OCI-LY7 (cell line): ENCODE data around the gene STK32C. TPM values are rescaled to one million over a fixed set of nuclear protein-coding genes. Genes with fewer than 3 reads are reported as not detected.

Experiments used
- BruUV-seq: library from RNA; stranded (reverse); fragments of 400-500 nt; replicated peaks from 2 replicates; lab custom pipeline; 2021; lab: Mats Ljungman, UMichigan
- CTCF ChIA-PET: fragments of 300-600 bp; sonication (Branson Sonifier 250); formaldehyde crosslinking; loops from one replicate; lab custom pipeline; 2022; ENCODE audit warnings: antibody characterized with exemption; ENCODE audit not compliant: unreplicated experiment; lab: Charles Lee
- POLR2A ChIA-PET: fragments of 300-600 bp; sonication (Branson Sonifier 250); formaldehyde crosslinking; loops from one replicate; lab custom pipeline; 2022; ENCODE audit warnings: antibody characterized with exemption; lab: Charles Lee
- DNase-seq: peaks from one replicate; pipeline ENCODE4 v3.0.0-alpha.2; 2015; ENCODE audit warnings: low spot score
- H2AFZ ChIP-seq: fragments of 200-600 bp; sonication (generic), shearing (Covaris generic); 2 replicates; pipeline ENCODE4 v1.6.1; 2014; ENCODE audit warnings: mild to moderate bottlenecking, antibody characterized with exemption, low read length, moderate library complexity
- H3K27ac ChIP-seq: fragments of 200-600 bp; sonication (generic); 2 replicates; pipeline ENCODE4 v1.5.1; 2014; ENCODE audit warnings: mixed run types, low read depth, mild to moderate bottlenecking, moderate library complexity, low read length, inconsistent platforms; ENCODE audit not compliant: poor library complexity, severe bottlenecking
- H3K36me3 ChIP-seq: fragments of 200-600 bp; sonication (generic); 2 replicates; pipeline ENCODE4 v1.6.1; 2014; ENCODE audit warnings: mild to moderate bottlenecking, antibody characterized with exemption, low read length, moderate library complexity, mixed read lengths; ENCODE audit not compliant: insufficient read depth
- H3K4me1 ChIP-seq: fragments of 200-600 bp; sonication (generic); 2 replicates; pipeline ENCODE4 v1.5.1; 2014; ENCODE audit warnings: mild to moderate bottlenecking, low read length; ENCODE audit not compliant: insufficient read depth, poor library complexity, severe bottlenecking
- H3K4me2 ChIP-seq: fragments of 200-600 bp; sonication (generic); 2 replicates; pipeline ENCODE4 v1.6.1; 2014; ENCODE audit warnings: mild to moderate bottlenecking, low read length
- H3K4me3 ChIP-seq: fragments of 200-600 bp; sonication (generic); 2 replicates; pipeline ENCODE4 v1.5.1; 2014; ENCODE audit warnings: mild to moderate bottlenecking, low read depth, low read length; ENCODE audit not compliant: poor library complexity, severe bottlenecking
- H3K79me2 ChIP-seq: fragments of 200-600 bp; sonication (generic); 2 replicates; pipeline ENCODE4 v1.6.1; 2016; ENCODE audit warnings: low read depth, mild to moderate bottlenecking, low read length, moderate library complexity, mixed read lengths; ENCODE audit not compliant: insufficient read depth
- H3K9me2 ChIP-seq: fragments of 200-600 bp; sonication (generic); 2 replicates; pipeline ENCODE4 v1.6.1; 2016; ENCODE audit warnings: mild to moderate bottlenecking, low read length, mixed read lengths; ENCODE audit not compliant: insufficient read depth
- H3K9me3 ChIP-seq: fragments of 200-600 bp; sonication (generic); 2 replicates; pipeline ENCODE4 v1.6.1; 2014; ENCODE audit warnings: mild to moderate bottlenecking, mixed run types, low read length, mixed read lengths
- H4K20me1 ChIP-seq: fragments of 200-600 bp; sonication (generic); 2 replicates; pipeline ENCODE4 v1.6.1; 2014; ENCODE audit warnings: mild to moderate bottlenecking, antibody characterized with exemption, low read length, moderate library complexity, mixed read lengths; ENCODE audit not compliant: insufficient read depth
- EZH2phosphoT487 ChIP-seq: fragments of 200-600 bp; sonication (generic); IDR thresholded peaks from 2 replicates; pipeline ENCODE4 v1.6.1; 2018; ENCODE audit warnings: low read depth, borderline replicate concordance, mild to moderate bottlenecking, mixed run types, antibody characterized with exemption, low read length, moderate library complexity, mixed read lengths
- intact Hi-C: fragments of 100-400 bp; cut with micrococcal nuclease; formaldehyde crosslinking; loops from one replicate; pipeline ENCODE4 v1.10.0; 2022; ENCODE audit not compliant: unreplicated experiment
- total RNA-seq, 2 experiments: library from RNA; depleted of rRNA in 1 of 2; stranded (reverse); fragments of >200 nt in 1 of 2; shearing (Covaris generic) in 1 of 2; gene quantifications; 2 replicates each; pipeline ENCODE4 v1.2.3, GENCODE V29; 2014 to 2022
- TF ChIP-seq, protein P1 (sequence below): fragments of 200-600 bp; sonication (generic); conservative IDR thresholded peaks from 2 replicates; pipeline ENCODE4 v1.5.1; 2014; ENCODE audit warnings: mild to moderate bottlenecking, antibody characterized with exemption, low read length, moderate library complexity, mixed read lengths

Gene STK32C
- total RNA-seq, 2 experiments from 2014 or later = 13.1 to 30.4 TPM

DNA sequence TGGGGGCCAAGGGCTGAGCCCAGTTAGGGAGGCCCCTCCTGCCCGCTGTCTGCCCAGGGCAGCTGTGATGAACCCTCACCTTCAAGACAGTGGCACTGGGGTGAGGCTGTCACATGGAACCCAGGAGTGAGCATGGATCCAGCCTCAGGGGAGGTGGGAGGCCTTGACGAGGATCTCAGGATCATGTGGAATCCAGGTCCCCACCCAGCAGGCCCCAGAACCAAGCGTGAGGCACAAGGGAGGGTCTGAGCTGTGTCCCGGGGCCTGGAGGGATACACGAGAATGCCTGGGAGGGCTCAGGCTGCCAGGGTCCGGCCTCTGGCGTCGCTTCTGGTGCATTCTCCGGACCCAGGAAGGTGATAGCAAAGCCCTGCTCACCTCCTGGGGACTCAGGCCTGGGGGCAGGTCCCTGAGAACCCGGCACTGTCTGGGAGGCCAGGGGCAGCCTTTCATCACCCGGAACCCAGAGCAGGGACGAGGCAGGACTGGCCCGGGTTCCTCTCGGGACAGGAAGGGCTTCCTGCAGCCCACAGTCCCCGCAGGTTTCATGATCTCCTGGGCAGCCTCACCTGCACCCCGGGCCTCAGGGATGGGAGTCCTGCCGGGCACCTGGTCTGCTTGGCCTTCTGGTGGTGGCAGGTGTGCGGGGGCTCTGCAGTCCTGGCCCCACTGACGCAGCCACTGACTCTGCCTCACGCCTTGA, 103.5 kb downstream of the STK32C start:
- ChIA-PET POLR2A (no interaction called here), CTCF (no interaction called here)
- no peaks in the 10 kb centered on the region for H3K36me3 ChIP-seq
- H3K4me1 ChIP-seq = no peaks in the 10 kb centered on the region
- no peaks in the 10 kb centered on the region for H3K9me2 ChIP-seq
- no peak overlapping the region for H2AFZ ChIP-seq
- TF ChIP-seq EZH2phosphoT487 = no peak
- TF ChIP-seq, protein P1, sequence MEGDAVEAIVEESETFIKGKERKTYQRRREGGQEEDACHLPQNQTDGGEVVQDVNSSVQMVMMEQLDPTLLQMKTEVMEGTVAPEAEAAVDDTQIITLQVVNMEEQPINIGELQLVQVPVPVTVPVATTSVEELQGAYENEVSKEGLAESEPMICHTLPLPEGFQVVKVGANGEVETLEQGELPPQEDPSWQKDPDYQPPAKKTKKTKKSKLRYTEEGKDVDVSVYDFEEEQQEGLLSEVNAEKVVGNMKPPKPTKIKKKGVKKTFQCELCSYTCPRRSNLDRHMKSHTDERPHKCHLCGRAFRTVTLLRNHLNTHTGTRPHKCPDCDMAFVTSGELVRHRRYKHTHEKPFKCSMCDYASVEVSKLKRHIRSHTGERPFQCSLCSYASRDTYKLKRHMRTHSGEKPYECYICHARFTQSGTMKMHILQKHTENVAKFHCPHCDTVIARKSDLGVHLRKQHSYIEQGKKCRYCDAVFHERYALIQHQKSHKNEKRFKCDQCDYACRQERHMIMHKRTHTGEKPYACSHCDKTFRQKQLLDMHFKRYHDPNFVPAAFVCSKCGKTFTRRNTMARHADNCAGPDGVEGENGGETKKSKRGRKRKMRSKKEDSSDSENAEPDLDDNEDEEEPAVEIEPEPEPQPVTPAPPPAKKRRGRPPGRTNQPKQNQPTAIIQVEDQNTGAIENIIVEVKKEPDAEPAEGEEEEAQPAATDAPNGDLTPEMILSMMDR = no peak
- no peaks in the 10 kb centered on the region for H3K9me3 ChIP-seq
- H3K27ac ChIP-seq = no peak overlapping the region
- intact Hi-C loops = no loop called here
- no peaks in the 10 kb centered on the region for H4K20me1 ChIP-seq
- no peak overlapping the region for H3K4me2 ChIP-seq
- DNase-seq = no peak
- H3K79me2 ChIP-seq = no peaks in the 10 kb centered on the region
- BruUV-seq = no TSS peak
- H3K4me3 ChIP-seq = no peak overlapping the region

DNA sequence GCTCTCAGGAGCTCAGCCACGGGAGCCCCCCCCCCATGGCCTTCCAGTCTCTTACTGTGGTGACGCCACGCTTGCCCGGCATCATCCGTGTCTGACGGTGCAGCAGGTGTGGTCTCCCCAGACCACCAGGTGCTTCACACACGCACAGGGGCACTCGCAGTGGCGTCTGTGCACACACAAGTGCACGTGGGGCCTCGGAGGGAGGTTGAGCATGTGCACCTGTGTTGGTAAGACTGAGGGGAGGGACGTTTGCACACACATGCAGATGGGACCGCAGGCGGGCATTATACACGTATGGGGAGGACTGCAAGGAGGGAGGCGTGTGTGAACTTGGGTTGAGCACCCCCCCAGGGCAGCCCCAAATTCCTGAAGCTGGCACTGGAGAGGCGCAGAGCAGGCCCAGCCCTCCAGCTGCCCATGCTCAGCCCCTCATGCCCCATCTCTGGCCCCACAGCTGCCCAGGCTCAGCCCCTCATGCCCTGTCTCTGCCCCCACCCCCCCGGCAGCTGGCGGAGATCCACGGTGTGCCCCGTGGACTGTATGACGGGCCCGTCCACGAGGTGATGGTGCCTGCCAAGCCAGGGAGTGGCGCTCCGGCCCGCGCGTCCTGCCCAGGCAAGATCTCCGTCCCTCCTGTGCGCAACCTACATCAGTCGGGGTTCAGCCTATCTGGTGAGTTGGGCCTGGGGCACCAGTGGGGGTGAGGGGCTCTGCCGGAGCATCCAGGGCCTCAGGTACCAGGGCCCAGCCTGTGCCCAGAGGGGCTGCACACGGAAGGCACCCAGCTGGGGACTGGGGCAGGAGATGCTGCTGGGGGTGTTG, 104.3 kb downstream of the STK32C start:
- Histone ChIP-seq H3K4me1 (no peaks in the 10 kb centered on the region), H4K20me1 (no peaks in the 10 kb centered on the region), H3K9me3 (no peaks in the 10 kb centered on the region), H3K4me3 (no peak overlapping the region), H3K27ac (no peak overlapping the region), H2AFZ (no peak overlapping the region), H3K36me3 (no peaks in the 10 kb centered on the region), H3K9me2 (no peaks in the 10 kb centered on the region), H3K79me2 (no peaks in the 10 kb centered on the region), H3K4me2 (no peak overlapping the region)
- ChIA-PET CTCF (no interaction called here), POLR2A (no interaction called here)
- intact Hi-C loops = no loop called here
- DNase-seq = no peak
- BruUV-seq = no TSS peak
- TF ChIP-seq, protein P1 = no peak
- TF ChIP-seq EZH2phosphoT487 = no peak
